Naive thymus-derived CD4-positive, alpha-beta T cell (primary cell): Measurements from ENCODE around the gene PLEKHM2. TPM values are rescaled to one million over a fixed set of nuclear protein-coding genes. Genes with fewer than 3 reads are reported as not detected.

Source experiments
- ATAC-seq: fragments of 150-1000 bp; cut with Tn5 transposase; 2 replicates; pipeline ENCODE4 v1.10.0; 2021; ENCODE audit warnings: mild to moderate bottlenecking, moderate library complexity
- CTCF ChIA-PET: fragments of 350-600 bp; sonication (Branson Sonifier 250); formaldehyde crosslinking; loops from one replicate; lab custom pipeline; 2021; ENCODE audit warnings: antibody characterized with exemption; lab: Charles Lee
- POLR2A ChIA-PET: fragments of 350-600 bp; sonication (Branson Sonifier 250); formaldehyde crosslinking; loops from one replicate; lab custom pipeline; 2021; ENCODE audit warnings: antibody characterized with exemption, inconsistent platforms; lab: Charles Lee
- DNase-seq, 9 donors: peaks; one replicate each; pipeline versions ENCODE4 v3.0.0 to v3.0.0-alpha.2; 2020 to 2022; ENCODE audit warnings: mixed read lengths in 1 of 9
- H3K27ac ChIP-seq: one replicate; pipeline ENCODE4 v1.7.0; 2013; ENCODE audit warnings: mild to moderate bottlenecking, low read depth, low read length, moderate library complexity
- H3K27me3 ChIP-seq, 2 donors: one replicate each; pipeline ENCODE4 v1.7.0; 2013; ENCODE audit warnings: low read length in 2 of 2, mild to moderate bottlenecking in 2 of 2, moderate library complexity in 2 of 2; ENCODE audit not compliant: control insufficient read depth in 2 of 2, insufficient read depth in 2 of 2
- H3K36me3 ChIP-seq, 3 experiments: 1 replicate in 2 of 3; 2 replicates in 1 of 3; pipeline ENCODE4 v1.7.0; 2013; ENCODE audit warnings: low read length in 3 of 3, mild to moderate bottlenecking in 3 of 3, moderate library complexity in 1 of 3; ENCODE audit not compliant: insufficient read depth in 3 of 3, control insufficient read depth in 2 of 3
- H3K4me1 ChIP-seq, 2 donors: one replicate each; pipeline ENCODE4 v1.7.0; 2013; ENCODE audit warnings: low read length in 2 of 2, mild to moderate bottlenecking in 2 of 2, moderate library complexity in 1 of 2; ENCODE audit not compliant: control insufficient read depth in 2 of 2, insufficient read depth in 2 of 2
- H3K4me3 ChIP-seq: 2 replicates; pipeline ENCODE4 v1.7.0; 2013; ENCODE audit warnings: mild to moderate bottlenecking, low read length
- H3K9me3 ChIP-seq, 3 experiments: 1 replicate in 2 of 3; 2 replicates in 1 of 3; pipeline ENCODE4 v1.7.0; 2013; ENCODE audit warnings: low read length in 3 of 3; ENCODE audit not compliant: control insufficient read depth in 2 of 3
- H3K27ac Mint-ChIP-seq, 9 donors: one replicate each; pipeline ENCODE4 v1.8.0; 2020 to 2022; ENCODE audit warnings: mixed read lengths in 9 of 9, mild to moderate bottlenecking in 8 of 9, moderate library complexity in 5 of 9, inconsistent platforms in 2 of 9
- H3K27me3 Mint-ChIP-seq, 5 donors: one replicate each; pipeline ENCODE4 v1.8.0; 2021 to 2022; ENCODE audit warnings: mixed read lengths in 5 of 5, mild to moderate bottlenecking in 1 of 5
- H3K36me3 Mint-ChIP-seq, 5 donors: one replicate each; pipeline ENCODE4 v1.8.0; 2020 to 2022; ENCODE audit warnings: mixed read lengths in 5 of 5, mild to moderate bottlenecking in 3 of 5, inconsistent platforms in 1 of 5
- H3K4me1 Mint-ChIP-seq, 7 donors: one replicate each; pipeline ENCODE4 v1.8.0; 2020 to 2022; ENCODE audit warnings: mixed read lengths in 7 of 7, mild to moderate bottlenecking in 3 of 7, inconsistent platforms in 1 of 7
- H3K4me3 Mint-ChIP-seq, 10 donors: one replicate each; pipeline ENCODE4 v1.8.0; 2020 to 2022; ENCODE audit warnings: mild to moderate bottlenecking in 10 of 10, mixed read lengths in 10 of 10, moderate library complexity in 6 of 10, inconsistent platforms in 2 of 10
- H3K9me3 Mint-ChIP-seq, 11 donors: one replicate each; pipeline ENCODE4 v1.8.0; 2020 to 2022; ENCODE audit warnings: mixed read lengths in 11 of 11, mild to moderate bottlenecking in 4 of 11, inconsistent platforms in 1 of 11, moderate library complexity in 1 of 11
- intact Hi-C, 2 donors: fragments of 100-400 bp; cut with micrococcal nuclease; formaldehyde crosslinking; loops; one replicate each; pipeline ENCODE4 v1.15.1; 2023
- polyA plus RNA-seq, 2 donors: library from polyadenylated mRNA; unstranded; fragments of 300-500 nt; fragmentation: Illumina TruSeq; gene quantifications; one replicate each; pipeline ENCODE4 v1.2.3, GENCODE V29; 2021
- total RNA-seq, 6 experiments: library from RNA in 5 of 6; stranded (reverse) in 5 of 6; gene quantifications; 1 replicate in 5 of 6; 2 replicates in 1 of 6; pipeline ENCODE4 v1.2.3 and lab custom pipeline; 2021 to 2026

PLEKHM2 gene
- total and polyA plus RNA-seq, 7 experiments from 2014 or later, result 4.3 to 78.6 (median 58.5) TPM

GRCh38 chr1:15669864-15670263 lies 14.3 kb upstream of the PLEKHM2 start:
- no peak for ATAC-seq
- Mint-ChIP-seq H3K27ac (peak overlapping the region in 2 of 9 donors; percentile 41 to 48), H3K9me3 (no peaks in the 10 kb centered on the region), H3K27me3 (no peaks in the 10 kb centered on the region), H3K4me3 (no peak overlapping the region), H3K36me3 (peaks cover 0 to 7% (median 0%) of the 10 kb centered on the region in 5 donors), H3K4me1 (peaks cover 0 to 5% (median 0%) of the 10 kb centered on the region in 7 donors)
- Histone ChIP-seq H3K27me3 (no peaks in the 10 kb centered on the region), H3K4me1 (no peaks in the 10 kb centered on the region), H3K4me3 (no peak overlapping the region), H3K9me3 (no peaks in the 10 kb centered on the region), H3K27ac (no peak overlapping the region), H3K36me3 (no peaks in the 10 kb centered on the region)
- DNase-seq, result no peak
- intact Hi-C loops, result no loop called here
- CTCF ChIA-PET, result no interaction called here
- POLR2A ChIA-PET, result no interaction called here

GRCh38 chr1:15671430-15671829 lies 12.7 kb upstream of the PLEKHM2 start:
- POLR2A ChIA-PET, result no interaction called here
- H3K27me3 ChIP-seq, result no peaks in the 10 kb centered on the region
- H3K27ac Mint-ChIP-seq, result peak overlapping the region in 2 of 9 donors; percentile 39 to 80
- H3K4me1 ChIP-seq, result no peaks in the 10 kb centered on the region
- intact Hi-C loops, result no loop called here
- H3K27ac ChIP-seq, result no peak overlapping the region
- no peak overlapping the region for H3K4me3 Mint-ChIP-seq
- peaks cover 0 to 7% (median 0%) of the 10 kb centered on the region in 5 donors for H3K36me3 Mint-ChIP-seq
- CTCF ChIA-PET, result interaction anchor here (0.9 kb wide), 1 partner anchor 54 kb away, joined by 3 read pairs; no protein-coding TSS in a partner anchor
- H3K9me3 ChIP-seq, result no peaks in the 10 kb centered on the region
- H3K9me3 Mint-ChIP-seq, result no peaks in the 10 kb centered on the region
- H3K36me3 ChIP-seq, result no peaks in the 10 kb centered on the region
- DNase-seq (no peak), ATAC-seq (no peak)
- H3K4me1 Mint-ChIP-seq, result peaks cover 0 to 3% (median 0%) of the 10 kb centered on the region in 7 donors
- H3K4me3 ChIP-seq, result no peak overlapping the region
- no peaks in the 10 kb centered on the region for H3K27me3 Mint-ChIP-seq

GRCh38 chr1:15674386-15675159 lies 9.5 kb upstream of the PLEKHM2 start:
- H3K9me3 Mint-ChIP-seq, result peaks cover 0 to under 1% (median 0%) of the 10 kb centered on the region in 11 donors
- no peak overlapping the region for H3K4me3 Mint-ChIP-seq
- no peaks in the 10 kb centered on the region for H3K36me3 Mint-ChIP-seq
- intact Hi-C loops, result no loop called here
- DNase-seq (no peak), ATAC-seq (peak; percentile 40)
- ChIA-PET POLR2A (no interaction called here), CTCF (no interaction called here)
- no peaks in the 10 kb centered on the region for H3K27me3 Mint-ChIP-seq
- Histone ChIP-seq H3K4me3 (no peak overlapping the region), H3K27me3 (no peaks in the 10 kb centered on the region), H3K36me3 (no peaks in the 10 kb centered on the region), H3K4me1 (no peaks in the 10 kb centered on the region), H3K9me3 (no peaks in the 10 kb centered on the region), H3K27ac (no peak overlapping the region)
- H3K27ac Mint-ChIP-seq, result no peak overlapping the region
- peaks cover 0 to 4% (median 0%) of the 10 kb centered on the region in 7 donors for H3K4me1 Mint-ChIP-seq

- no peaks in the 10 kb centered on the region for H3K4me1 ChIP-seq
- no peaks in the 10 kb centered on the region for H3K27me3 Mint-ChIP-seq
- intact Hi-C loops, result no loop called here
- DNase-seq, result no peak
- CTCF ChIA-PET, result no interaction called here
- POLR2A ChIA-PET, result no interaction called here
- H3K4me3 ChIP-seq, result no peak overlapping the region
- no peaks in the 10 kb centered on the region for H3K36me3 ChIP-seq
- no peak overlapping the region for H3K27ac Mint-ChIP-seq
- no peak overlapping the region for H3K27ac ChIP-seq
- no peak for ATAC-seq
- no peaks in the 10 kb centered on the region for H3K9me3 ChIP-seq
- no peak overlapping the region for H3K4me3 Mint-ChIP-seq
- H3K27me3 ChIP-seq, result no peaks in the 10 kb centered on the region
- H3K4me1 Mint-ChIP-seq, result peaks cover 0 to 9% (median 1%) of the 10 kb centered on the region in 7 donors
- H3K36me3 Mint-ChIP-seq, result no peaks in the 10 kb centered on the region
- peaks cover 0 to 3% (median 0%) of the 10 kb centered on the region in 11 donors for H3K9me3 Mint-ChIP-seq
Observed at GRCh38 chr1:15676010-15676409, 8.1 kb upstream of the PLEKHM2 start.

- H3K36me3 ChIP-seq, result no peaks in the 10 kb centered on the region
- no peak overlapping the region for H3K27ac Mint-ChIP-seq
- DNase-seq (no peak), ATAC-seq (no peak)
- no peak overlapping the region for H3K4me3 Mint-ChIP-seq
- no peaks in the 10 kb centered on the region for H3K27me3 Mint-ChIP-seq
- H3K27ac ChIP-seq, result no peak overlapping the region
- no peaks in the 10 kb centered on the region for H3K36me3 Mint-ChIP-seq
- no peaks in the 10 kb centered on the region for H3K4me1 ChIP-seq
- ChIA-PET CTCF (no interaction called here), POLR2A (interaction anchor here (0.7 kb wide), 1 partner anchor 220 kb away, joined by 4 read pairs; the partner anchor contains the start of gene CELA2A)
- H3K9me3 Mint-ChIP-seq, result peaks cover 0 to 3% (median 0%) of the 10 kb centered on the region in 11 donors
- H3K9me3 ChIP-seq, result no peaks in the 10 kb centered on the region
- no peak overlapping the region for H3K4me3 ChIP-seq
- no peaks in the 10 kb centered on the region for H3K27me3 ChIP-seq
- intact Hi-C loops, result no loop called here
- peaks cover 0 to 9% (median 1%) of the 10 kb centered on the region in 7 donors for H3K4me1 Mint-ChIP-seq
Observed at GRCh38 chr1:15676688-15677661, 7.1 kb upstream of the PLEKHM2 start.

- H3K27me3 Mint-ChIP-seq, result no peaks in the 10 kb centered on the region
- H3K4me1 Mint-ChIP-seq, result peaks cover 5 to 14% (median 8%) of the 10 kb centered on the region in 7 donors
- DNase-seq (no peak), ATAC-seq (peak; percentile 52)
- Histone ChIP-seq H3K9me3 (no peaks in the 10 kb centered on the region), H3K4me3 (no peak overlapping the region), H3K27me3 (no peaks in the 10 kb centered on the region), H3K36me3 (no peaks in the 10 kb centered on the region), H3K27ac (no peak overlapping the region), H3K4me1 (peaks cover 2% of the 10 kb centered on the region in 2 donors)
- H3K9me3 Mint-ChIP-seq, result peaks cover 0 to 3% (median 0%) of the 10 kb centered on the region in 11 donors
- intact Hi-C loops, result no loop called here
- ChIA-PET CTCF (no interaction called here), POLR2A (interaction anchor here (0.6 kb wide), 1 partner anchor 23 kb away, joined by 3 read pairs; no protein-coding TSS in a partner anchor)
- H3K36me3 Mint-ChIP-seq, result no peaks in the 10 kb centered on the region
- H3K27ac Mint-ChIP-seq, result peak overlapping the region in 1 of 9 donors; percentile 46
- no peak overlapping the region for H3K4me3 Mint-ChIP-seq
Observed at GRCh38 chr1:15678578-15678977, 5.5 kb upstream of the PLEKHM2 start.
